H9 (cell line): ENCODE measurements around the gene SLC35B3. TPM values are rescaled to one million over a fixed set of nuclear protein-coding genes. Genes with fewer than 3 reads are reported as not detected.

Experiments
- DNase-seq: peaks from one replicate; pipeline ENCODE4 v3.0.0-alpha.2; 2017
- H2AFZ ChIP-seq: one replicate; pipeline ENCODE4 v1.6.1; 2013; ENCODE audit warnings: mild to moderate bottlenecking, low read length, control low read depth, moderate library complexity
- H2AK5ac ChIP-seq: 2 replicates; pipeline ENCODE4 v1.6.1; 2013; ENCODE audit warnings: low read length, control low read depth, mixed read lengths; ENCODE audit not compliant: insufficient read length
- H2BK120ac ChIP-seq: one replicate; pipeline ENCODE4 v1.6.1; 2013; ENCODE audit warnings: low read depth, mild to moderate bottlenecking, low read length, control low read depth, inconsistent platforms; ENCODE audit not compliant: poor library complexity, severe bottlenecking
- H2BK12ac ChIP-seq: 2 replicates; pipeline ENCODE4 v1.6.1; 2013; ENCODE audit warnings: low read length, control low read depth, mixed read lengths, low read depth; ENCODE audit not compliant: insufficient read length
- H2BK15ac ChIP-seq: 2 replicates; pipeline ENCODE4 v1.6.1; 2013; ENCODE audit warnings: low read depth, low read length, control low read depth
- H2BK20ac ChIP-seq: one replicate; pipeline ENCODE4 v1.6.1; 2013; ENCODE audit warnings: low read depth, mild to moderate bottlenecking, low read length, control low read depth, inconsistent platforms; ENCODE audit not compliant: poor library complexity, severe bottlenecking
- H2BK5ac ChIP-seq: 2 replicates; pipeline ENCODE4 v1.6.1; 2013; ENCODE audit warnings: low read length, control low read depth, mixed read lengths; ENCODE audit not compliant: insufficient read length
- H3K14ac ChIP-seq: 2 replicates; pipeline ENCODE4 v1.6.1; 2013; ENCODE audit warnings: low read length, control low read depth; ENCODE audit not compliant: insufficient read depth
- H3K18ac ChIP-seq: 2 replicates; pipeline ENCODE4 v1.6.1; 2013; ENCODE audit warnings: low read depth, mild to moderate bottlenecking, mixed read lengths, low read length, control low read depth; ENCODE audit not compliant: insufficient read length
- H3K23ac ChIP-seq: 2 replicates; pipeline ENCODE4 v1.6.1; 2013; ENCODE audit warnings: low read length, control low read depth, mixed read lengths, low read depth; ENCODE audit not compliant: insufficient read length
- H3K23me2 ChIP-seq: 2 replicates; pipeline ENCODE4 v1.6.1; 2013; ENCODE audit warnings: low read depth, mild to moderate bottlenecking, mixed read lengths, low read length, control low read depth; ENCODE audit not compliant: insufficient read length, poor library complexity, severe bottlenecking
- H3K27ac ChIP-seq: 2 replicates; pipeline ENCODE4 v1.5.1; 2013; ENCODE audit warnings: low read length, control low read depth, mixed read lengths, low read depth; ENCODE audit not compliant: insufficient read length
- H3K27me3 ChIP-seq: 2 replicates; pipeline ENCODE4 v1.6.1; 2013; ENCODE audit warnings: low read length, control low read depth, inconsistent platforms; ENCODE audit not compliant: insufficient read depth
- H3K4ac ChIP-seq: 2 replicates; pipeline ENCODE4 v1.6.1; 2013; ENCODE audit warnings: low read depth, mild to moderate bottlenecking, control low read depth, inconsistent platforms, low read length, moderate library complexity
- H3K4me1 ChIP-seq: 2 replicates; pipeline ENCODE4 v1.6.1; 2013; ENCODE audit warnings: low read length, control low read depth, inconsistent platforms; ENCODE audit not compliant: insufficient read depth
- H3K4me2 ChIP-seq: 2 replicates; pipeline ENCODE4 v1.6.1; 2013; ENCODE audit warnings: low read length, control low read depth, mixed read lengths; ENCODE audit not compliant: insufficient read length, insufficient read depth
- H3K56ac ChIP-seq: 2 replicates; pipeline ENCODE4 v1.6.1; 2013; ENCODE audit warnings: low read depth, mild to moderate bottlenecking, mixed read lengths, low read length, control low read depth; ENCODE audit not compliant: insufficient read length
- H3K79me1 ChIP-seq: 2 replicates; pipeline ENCODE4 v1.6.1; 2013; ENCODE audit warnings: low read depth, mild to moderate bottlenecking, moderate library complexity, low read length, control low read depth, inconsistent platforms; ENCODE audit not compliant: insufficient read depth, poor library complexity, severe bottlenecking
- H3K79me2 ChIP-seq: 2 replicates; pipeline ENCODE4 v1.6.1; 2013; ENCODE audit warnings: low read length, control low read depth, inconsistent platforms; ENCODE audit not compliant: insufficient read depth
- H3K9ac ChIP-seq: 2 replicates; pipeline ENCODE4 v1.6.1; 2013; ENCODE audit warnings: low read length, control low read depth, mixed read lengths; ENCODE audit not compliant: insufficient read length; ENCODE audit errors: extremely low read depth
- H3K9me3 ChIP-seq: one replicate; pipeline ENCODE4 v1.6.1; 2013; ENCODE audit warnings: low read depth, low read length, inconsistent platforms; ENCODE audit not compliant: control insufficient read depth
- H3T11ph ChIP-seq: one replicate; pipeline ENCODE4 v1.6.1; 2013; ENCODE audit warnings: mild to moderate bottlenecking, low read length, control low read depth, inconsistent platforms
- H4K20me1 ChIP-seq: one replicate; pipeline ENCODE4 v1.6.1; 2013; ENCODE audit not compliant: control insufficient read depth, insufficient read length, insufficient read depth
- H4K5ac ChIP-seq: 2 replicates; pipeline ENCODE4 v1.6.1; 2013; ENCODE audit warnings: low read depth, mild to moderate bottlenecking, mixed read lengths, low read length, control low read depth; ENCODE audit not compliant: insufficient read length
- H4K8ac ChIP-seq: replicated peaks from 2 replicates; pipeline ENCODE4 v1.6.1; 2013; ENCODE audit warnings: low read length, control low read depth, mixed read lengths, low read depth; ENCODE audit not compliant: insufficient read length
- H4K91ac ChIP-seq: 2 replicates; pipeline ENCODE4 v1.6.1; 2013; ENCODE audit warnings: low read depth, mild to moderate bottlenecking, moderate library complexity, mixed read lengths, low read length, control low read depth; ENCODE audit not compliant: insufficient read length
- H3K27ac Mint-ChIP-seq, 3 experiments: 2 replicates in 2 of 3; 3 replicates in 1 of 3; pipeline ENCODE4 v1.8.0; 2020 to 2021; ENCODE audit warnings: mixed read lengths in 3 of 3, mild to moderate bottlenecking in 1 of 3, moderate library complexity in 1 of 3
- H3K27me3 Mint-ChIP-seq: 2 replicates; pipeline ENCODE4 v1.8.0; 2021; ENCODE audit warnings: low read depth, mild to moderate bottlenecking, moderate library complexity, mixed read lengths
- H3K36me3 Mint-ChIP-seq, 3 experiments: 2 replicates in 2 of 3; 3 replicates in 1 of 3; pipeline ENCODE4 v1.8.0; 2020 to 2021; ENCODE audit warnings: low read depth in 3 of 3, mixed read lengths in 3 of 3; ENCODE audit not compliant: insufficient read depth in 1 of 3
- H3K4me1 Mint-ChIP-seq, 2 experiments: 2 replicates each; pipeline ENCODE4 v1.8.0; 2020; ENCODE audit warnings: mixed read lengths in 2 of 2
- H3K4me3 Mint-ChIP-seq, 2 experiments: 2 replicates in 1 of 2; 3 replicates in 1 of 2; pipeline ENCODE4 v1.8.0; 2020 to 2021; ENCODE audit warnings: mild to moderate bottlenecking in 2 of 2, mixed read lengths in 2 of 2, moderate library complexity in 1 of 2
- H3K9me3 Mint-ChIP-seq, 2 experiments: 2 replicates in 1 of 2; 3 replicates in 1 of 2; pipeline ENCODE4 v1.8.0; 2020; ENCODE audit warnings: mild to moderate bottlenecking in 2 of 2, mixed read lengths in 2 of 2, moderate library complexity in 1 of 2
- total RNA-seq: library from RNA; stranded (reverse); gene quantifications from 2 replicates; pipeline ENCODE4 v1.2.1, GENCODE V29; 2021
- TF ChIP-seq, protein P1 (sequence below): fragments of 200-600 bp; sonication (generic); conservative IDR thresholded peaks from 3 replicates; pipeline ENCODE4 v1.8.0; 2021; ENCODE audit warnings: antibody characterized with exemption, mild to moderate bottlenecking

Gene SLC35B3
- total RNA-seq, 1 experiment from 2014 or later: 8.4 TPM

DNA sequence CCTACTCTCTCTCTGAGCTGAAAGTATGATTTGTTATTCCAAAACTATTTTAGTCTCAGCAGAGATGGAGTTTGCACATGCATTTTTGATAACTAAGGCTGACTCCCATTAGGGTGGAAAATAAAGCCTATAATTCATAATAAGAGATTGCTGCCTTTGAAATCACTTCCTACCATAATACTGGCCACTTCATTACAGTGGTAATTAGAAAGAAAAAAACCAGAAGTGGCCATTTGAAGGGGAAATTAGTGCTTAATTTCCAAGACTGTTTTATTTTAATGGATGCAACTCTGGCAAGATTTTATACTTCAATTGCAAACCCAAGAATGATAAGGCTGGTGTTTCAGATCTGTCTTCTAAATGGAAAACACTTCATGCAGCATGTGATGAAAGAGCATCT, 43.4 kb downstream of the SLC35B3 start:
- H3K23me2 ChIP-seq: no peaks in the 10 kb centered on the region
- Mint-ChIP-seq H3K9me3 (no peaks in the 10 kb centered on the region), H3K4me3 (no peak overlapping the region), H3K36me3 (peaks cover 0 to 2% (median 0%) of the 10 kb centered on the region in 3 experiments; a peak in 1 of 7 replicates), H3K27ac (no peak overlapping the region), H3K27me3 (no peaks in the 10 kb centered on the region), H3K4me1 (peaks cover 2 to 5% of the 10 kb centered on the region in 2 experiments; a peak in 1 of 4 replicates)
- no peak overlapping the region for H2BK15ac ChIP-seq
- no peak overlapping the region for H2BK20ac ChIP-seq
- no peak overlapping the region for H3T11ph ChIP-seq
- no peaks in the 10 kb centered on the region for H3K79me2 ChIP-seq
- no peak for DNase-seq
- H2BK5ac ChIP-seq: no peak overlapping the region
- H3K18ac ChIP-seq: no peak overlapping the region
- no peaks in the 10 kb centered on the region for H3K9me3 ChIP-seq
- no peak overlapping the region for H3K9ac ChIP-seq
- H2AFZ ChIP-seq: no peak overlapping the region
- H4K5ac ChIP-seq: no peak overlapping the region
- no peaks in the 10 kb centered on the region for H4K20me1 ChIP-seq
- H3K4me2 ChIP-seq: no peak overlapping the region
- H3K27ac ChIP-seq: no peak overlapping the region
- H2AK5ac ChIP-seq: no peak overlapping the region
- no peak overlapping the region for H3K14ac ChIP-seq
- no peak overlapping the region for H4K8ac ChIP-seq
- no peak overlapping the region for H4K91ac ChIP-seq
- TF ChIP-seq, protein P1, sequence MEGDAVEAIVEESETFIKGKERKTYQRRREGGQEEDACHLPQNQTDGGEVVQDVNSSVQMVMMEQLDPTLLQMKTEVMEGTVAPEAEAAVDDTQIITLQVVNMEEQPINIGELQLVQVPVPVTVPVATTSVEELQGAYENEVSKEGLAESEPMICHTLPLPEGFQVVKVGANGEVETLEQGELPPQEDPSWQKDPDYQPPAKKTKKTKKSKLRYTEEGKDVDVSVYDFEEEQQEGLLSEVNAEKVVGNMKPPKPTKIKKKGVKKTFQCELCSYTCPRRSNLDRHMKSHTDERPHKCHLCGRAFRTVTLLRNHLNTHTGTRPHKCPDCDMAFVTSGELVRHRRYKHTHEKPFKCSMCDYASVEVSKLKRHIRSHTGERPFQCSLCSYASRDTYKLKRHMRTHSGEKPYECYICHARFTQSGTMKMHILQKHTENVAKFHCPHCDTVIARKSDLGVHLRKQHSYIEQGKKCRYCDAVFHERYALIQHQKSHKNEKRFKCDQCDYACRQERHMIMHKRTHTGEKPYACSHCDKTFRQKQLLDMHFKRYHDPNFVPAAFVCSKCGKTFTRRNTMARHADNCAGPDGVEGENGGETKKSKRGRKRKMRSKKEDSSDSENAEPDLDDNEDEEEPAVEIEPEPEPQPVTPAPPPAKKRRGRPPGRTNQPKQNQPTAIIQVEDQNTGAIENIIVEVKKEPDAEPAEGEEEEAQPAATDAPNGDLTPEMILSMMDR: no peak
- no peak overlapping the region for H2BK12ac ChIP-seq
- H3K4ac ChIP-seq: no peak overlapping the region
- no peaks in the 10 kb centered on the region for H3K79me1 ChIP-seq
- H3K27me3 ChIP-seq: no peaks in the 10 kb centered on the region
- no peak overlapping the region for H2BK120ac ChIP-seq
- no peaks in the 10 kb centered on the region; the same call in 1 of the 2 replicates for H3K4me1 ChIP-seq
- no peak overlapping the region for H3K56ac ChIP-seq
- H3K23ac ChIP-seq: no peak overlapping the region
